GM19468 (cell line): Measurements from ENCODE around the gene CROT.

Source experiments
- ATAC-seq: cut with Tn5 transposase; IDR thresholded peaks from one replicate; pipeline ENCODE4 v1.9.1; 2021; ENCODE audit warnings: mild to moderate bottlenecking, moderate library complexity, moderate number of reproducible peaks; ENCODE audit not compliant: unreplicated experiment; ENCODE audit errors: extremely low read depth

Gene CROT

DNA sequence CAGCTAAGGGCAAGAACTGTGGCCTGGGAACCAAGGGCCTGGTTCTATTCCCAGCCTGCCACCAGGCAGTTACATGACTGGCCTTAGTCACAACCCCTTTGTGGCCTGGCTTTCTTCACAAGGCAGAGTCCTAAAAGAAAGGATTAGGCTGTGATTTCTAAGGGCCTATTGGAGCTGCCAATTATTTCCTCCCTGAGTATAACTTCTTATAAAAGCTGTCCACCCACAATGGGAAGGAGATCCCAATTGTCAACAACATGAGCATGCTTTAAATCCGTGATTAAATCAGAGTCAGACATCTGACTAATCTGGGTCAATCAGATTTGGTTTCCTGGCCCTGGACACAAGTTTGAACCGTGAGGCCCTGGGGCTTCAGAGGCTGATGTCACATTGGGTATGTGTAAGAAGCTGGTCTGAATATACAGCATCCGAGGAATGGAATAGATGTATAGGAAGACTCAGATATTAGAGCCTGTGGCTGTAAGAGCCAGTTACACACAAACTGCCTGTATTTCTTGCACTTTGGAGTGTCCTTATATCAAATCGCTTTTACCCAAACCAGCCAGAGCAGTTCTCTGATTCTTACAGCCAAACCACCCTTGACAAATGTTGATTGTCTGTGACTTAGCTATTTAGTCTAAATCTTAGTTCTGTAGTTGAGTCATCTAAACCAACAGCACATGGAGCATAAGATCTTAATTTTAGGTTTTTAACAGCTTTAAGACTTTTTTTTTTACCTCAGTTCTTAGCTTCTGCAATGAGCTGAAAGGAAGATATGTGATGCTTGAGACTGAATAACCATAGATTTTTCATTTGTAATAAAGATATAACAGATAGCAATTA is 68.7 kb downstream of the CROT start:
- no peak for ATAC-seq

GRCh38 chr7:87414794-87415188 is 69.3 kb downstream of the CROT start:
- ATAC-seq: no peak

GRCh38 chr7:87416682-87417587 is 71.5 kb downstream of the CROT start:
- peak; percentile 75 for ATAC-seq

GRCh38 chr7:87420173-87420572 is 74.7 kb downstream of the CROT start:
- no peak for ATAC-seq

DNA sequence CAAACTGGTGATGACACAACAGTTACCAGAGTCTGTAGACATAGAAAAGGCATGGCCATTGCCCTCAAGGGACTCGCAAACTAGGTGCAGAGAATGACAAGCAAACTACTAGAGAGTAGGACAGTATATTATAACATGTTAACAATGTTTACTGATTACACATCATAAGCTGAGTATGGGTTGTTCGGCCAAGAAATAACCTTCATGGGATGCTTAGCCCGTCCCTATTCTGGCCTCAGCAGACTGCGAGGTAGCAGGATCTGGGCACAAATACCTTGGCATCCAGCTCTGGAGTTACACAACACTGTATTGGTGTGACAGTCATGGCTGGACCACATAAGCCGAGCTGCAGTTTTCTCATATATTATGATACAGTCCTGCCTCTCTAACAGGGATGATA is 78.6 kb downstream of the CROT start:
- no peak for ATAC-seq

GRCh38 chr7:87426160-87426559 is 80.7 kb downstream of the CROT start:
- peak; percentile 60 for ATAC-seq

- ATAC-seq: no peak
These were observed 81.8 kb downstream of the CROT start for GRCh38 chr7:87427288-87427687.

- no peak for ATAC-seq
These were observed 87.1 kb downstream of the CROT start for GRCh38 chr7:87432536-87432935.

- no peak for ATAC-seq
These were observed 90.1 kb downstream of the CROT start for GRCh38 chr7:87435546-87435945.

DNA sequence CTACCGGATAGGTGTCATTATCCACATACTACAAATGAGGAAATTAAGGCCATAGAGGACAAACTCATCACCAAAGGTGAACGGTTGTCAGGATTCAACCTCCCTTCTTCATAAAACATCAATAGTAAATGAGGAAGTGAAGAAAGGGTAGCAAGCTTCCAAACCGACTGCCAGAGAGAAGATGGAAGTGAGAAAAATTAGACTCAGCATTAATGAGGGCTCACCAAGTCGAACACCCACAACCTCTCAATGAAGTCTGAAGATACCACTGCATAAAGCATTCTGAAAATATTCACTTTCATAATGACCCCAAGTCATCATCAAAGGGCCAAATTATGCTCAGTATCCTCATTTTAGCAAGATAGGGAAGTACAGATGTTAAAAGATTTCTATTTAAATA is 100.4 kb downstream of the CROT start:
- peak; percentile 93 for ATAC-seq

GRCh38 chr7:87447116-87447635 is 101.7 kb downstream of the CROT start:
- no peak for ATAC-seq

DNA sequence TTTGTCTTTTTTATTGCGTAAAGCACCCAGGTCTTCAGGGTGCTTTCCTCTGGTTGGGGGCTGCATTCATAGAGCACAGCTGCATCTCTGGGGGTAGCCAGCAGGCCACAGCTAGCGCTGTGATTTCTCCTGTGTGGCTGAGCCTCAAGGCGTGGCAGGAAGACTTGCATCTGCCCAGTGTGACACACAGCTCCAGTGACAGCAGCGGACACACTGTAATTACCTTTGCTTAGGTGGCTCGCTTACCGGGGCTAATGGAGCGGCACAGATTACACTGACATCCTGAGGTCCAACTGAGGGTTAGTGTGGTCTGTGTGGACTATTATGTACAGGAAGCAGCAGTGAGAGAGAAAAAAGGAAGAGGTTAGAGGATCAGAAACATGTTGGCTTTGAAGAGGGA is 102.9 kb downstream of the CROT start:
- ATAC-seq: no peak
